Measurements from ENCODE around the gene PARD3.
"Not testable (repeated sequence)": the region's sequence is repeated elsewhere in the genome, so short reads cannot be mapped to it uniquely, and the experiment has no call there.

The PARD3 gene

DNA sequence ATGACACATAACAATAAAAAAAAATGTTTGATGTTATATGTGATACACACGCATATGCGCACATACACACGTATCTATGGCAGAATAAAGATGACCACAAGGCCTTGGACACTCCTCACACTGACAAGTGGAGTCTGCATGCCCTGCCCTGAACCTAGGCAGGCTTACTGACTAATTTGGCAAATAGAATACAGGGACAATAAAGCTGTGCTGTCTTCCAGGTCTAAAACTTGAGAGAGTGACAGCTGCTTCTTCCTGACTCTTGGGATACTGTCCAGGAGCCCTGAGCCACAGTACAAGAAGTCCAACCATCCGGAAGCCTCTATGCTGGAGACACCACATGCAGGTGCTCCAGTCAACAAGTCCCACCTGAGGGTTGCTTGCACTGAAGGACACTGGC, 20.3 kb downstream of the PARD3 start:
- H3K9me3 ChIP-seq (ENCODE audit: insufficient read depth, low read length, severe bottlenecking): no peaks in the 10 kb centered on the region
- H3K4me2 ChIP-seq (ENCODE audit: insufficient read depth, low read length): no peak overlapping the region
- TF ChIP-seq CTCF (IDR thresholded peaks at IDR 0.05; ENCODE audit: borderline replicate concordance, extremely low read depth, low read length, poor library complexity, severe bottlenecking): no peak
- no peak for TF ChIP-seq EZH2 (IDR thresholded peaks at IDR 0.05; ENCODE audit: borderline replicate concordance, low read depth, low read length, severe bottlenecking)
- no peaks in the 10 kb centered on the region for H3K27me3 ChIP-seq (ENCODE audit: insufficient read depth, low read length, poor library complexity)
- no peak for ATAC-seq (ENCODE audit: insufficient read depth, low read depth)
- DNase-seq: no peak
- no peak overlapping the region for H3K9ac ChIP-seq (ENCODE audit: low read depth, low read length)
- no peak overlapping the region for H3K27ac ChIP-seq (ENCODE audit: low read length)
- peaks cover 97% of the 10 kb centered on the region for H3K79me2 ChIP-seq (ENCODE audit: insufficient read depth, low read length)
- H3K36me3 ChIP-seq (ENCODE audit: insufficient read depth, low read length): peaks cover 11% of the 10 kb centered on the region; the same call in 1 of the 2 replicates
- no peak overlapping the region for H3K4me3 ChIP-seq (ENCODE audit: low read depth in 1 of 2, low read length in 2 of 2)
- H4K20me1 ChIP-seq (ENCODE audit: insufficient read depth, low read length): peaks cover 75% of the 10 kb centered on the region
- H3K4me1 ChIP-seq (ENCODE audit: insufficient read depth, low read length): no peaks in the 10 kb centered on the region
- no peak overlapping the region for H2AFZ ChIP-seq (ENCODE audit: low read depth, low read length)

GRCh38 chr10:34793581-34793980, 21.5 kb downstream of the PARD3 start:
- not testable (repeated sequence) for H3K4me2 ChIP-seq (ENCODE audit: insufficient read depth, low read length); H3K36me3 ChIP-seq (ENCODE audit: insufficient read depth, low read length); H3K4me3 ChIP-seq (ENCODE audit: low read depth in 1 of 2, low read length in 2 of 2); H3K4me1 ChIP-seq (ENCODE audit: insufficient read depth, low read length); H3K27ac ChIP-seq (ENCODE audit: low read length); H2AFZ ChIP-seq (ENCODE audit: low read depth, low read length); DNase-seq; H3K9me3 ChIP-seq (ENCODE audit: insufficient read depth, low read length, severe bottlenecking); H3K9ac ChIP-seq (ENCODE audit: low read depth, low read length); ATAC-seq (ENCODE audit: insufficient read depth, low read depth); H3K27me3 ChIP-seq (ENCODE audit: insufficient read depth, low read length, poor library complexity)
- peaks cover 70% of the 10 kb centered on the region for H4K20me1 ChIP-seq (ENCODE audit: insufficient read depth, low read length)
- H3K79me2 ChIP-seq (ENCODE audit: insufficient read depth, low read length): peaks cover 98% of the 10 kb centered on the region

- Histone ChIP-seq H3K9ac (ENCODE audit: low read depth, low read length) (no peak overlapping the region), H3K4me3 (ENCODE audit: low read depth in 1 of 2, low read length in 2 of 2) (no peak overlapping the region), H3K4me1 (ENCODE audit: insufficient read depth, low read length) (no peaks in the 10 kb centered on the region), H3K9me3 (ENCODE audit: insufficient read depth, low read length, severe bottlenecking) (no peaks in the 10 kb centered on the region), H3K79me2 (ENCODE audit: insufficient read depth, low read length) (peaks cover 99% of the 10 kb centered on the region), H3K4me2 (ENCODE audit: insufficient read depth, low read length) (no peak overlapping the region), H3K27ac (ENCODE audit: low read length) (no peak overlapping the region), H2AFZ (ENCODE audit: low read depth, low read length) (no peak overlapping the region), H4K20me1 (ENCODE audit: insufficient read depth, low read length) (peaks cover 67% of the 10 kb centered on the region), H3K27me3 (ENCODE audit: insufficient read depth, low read length, poor library complexity) (no peaks in the 10 kb centered on the region), H3K36me3 (ENCODE audit: insufficient read depth, low read length) (0 out of 2 replicates have a peak, but pooled peaks cover 5% of the 10 kb centered on the region)
- no peak for TF ChIP-seq EZH2 (IDR thresholded peaks at IDR 0.05; ENCODE audit: borderline replicate concordance, low read depth, low read length, severe bottlenecking)
- TF ChIP-seq CTCF (IDR thresholded peaks at IDR 0.05; ENCODE audit: borderline replicate concordance, extremely low read depth, low read length, poor library complexity, severe bottlenecking): no peak
- ATAC-seq (ENCODE audit: insufficient read depth, low read depth) (no peak; the same call in 2 of the 3 replicates), DNase-seq (no peak)
Observed at GRCh38 chr10:34792881-34793280, 22.2 kb downstream of the PARD3 start.

DNA sequence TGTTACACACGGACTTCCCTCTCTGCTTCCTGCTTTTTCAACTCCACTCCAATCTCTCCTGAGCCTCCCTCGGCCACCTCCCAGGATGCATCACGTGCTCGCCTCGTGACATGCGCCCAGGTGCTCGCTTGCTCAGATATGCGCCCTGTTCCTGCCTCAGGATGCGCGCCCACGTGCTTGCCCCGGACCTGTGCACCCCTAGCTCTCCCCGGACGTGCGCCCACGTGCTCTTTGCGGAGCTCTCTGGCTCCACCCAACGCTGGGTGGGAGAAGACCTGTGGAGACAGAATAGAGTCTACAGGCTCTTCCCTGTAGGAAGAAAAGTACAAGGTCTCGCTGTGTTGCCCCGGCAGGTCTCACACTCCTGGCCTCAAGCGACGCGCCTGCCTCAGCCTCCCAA, 23.1 kb downstream of the PARD3 start:
- H3K27ac ChIP-seq (ENCODE audit: low read length): no peak overlapping the region
- H3K4me1 ChIP-seq (ENCODE audit: insufficient read depth, low read length): no peaks in the 10 kb centered on the region
- no peaks in the 10 kb centered on the region for H3K9me3 ChIP-seq (ENCODE audit: insufficient read depth, low read length, severe bottlenecking)
- DNase-seq: no peak
- no peak overlapping the region for H3K4me3 ChIP-seq (ENCODE audit: low read depth in 1 of 2, low read length in 2 of 2)
- no peaks in the 10 kb centered on the region for H3K27me3 ChIP-seq (ENCODE audit: insufficient read depth, low read length, poor library complexity)
- H3K9ac ChIP-seq (ENCODE audit: low read depth, low read length): no peak overlapping the region
- H3K79me2 ChIP-seq (ENCODE audit: insufficient read depth, low read length): peaks cover 97% of the 10 kb centered on the region
- no peak for ATAC-seq (ENCODE audit: insufficient read depth, low read depth)
- TF ChIP-seq CTCF (IDR thresholded peaks at IDR 0.05; ENCODE audit: borderline replicate concordance, extremely low read depth, low read length, poor library complexity, severe bottlenecking) (no peak), EZH2 (IDR thresholded peaks at IDR 0.05; ENCODE audit: borderline replicate concordance, low read depth, low read length, severe bottlenecking) (no peak)
- no peak overlapping the region for H3K4me2 ChIP-seq (ENCODE audit: insufficient read depth, low read length)
- no peak overlapping the region for H2AFZ ChIP-seq (ENCODE audit: low read depth, low read length)
- peaks cover 63% of the 10 kb centered on the region for H4K20me1 ChIP-seq (ENCODE audit: insufficient read depth, low read length)
- 0 out of 2 replicates have a peak, but pooled peaks cover 5% of the 10 kb centered on the region for H3K36me3 ChIP-seq (ENCODE audit: insufficient read depth, low read length)
